HG03432 (cell line): ENCODE results near the gene OTOL1.

ENCODE experiments used
- ATAC-seq: cut with Tn5 transposase; IDR thresholded peaks from one replicate; pipeline ENCODE4 v1.9.1; 2021; ENCODE audit warnings: mild to moderate bottlenecking, moderate library complexity; ENCODE audit not compliant: unreplicated experiment

The OTOL1 gene

DNA sequence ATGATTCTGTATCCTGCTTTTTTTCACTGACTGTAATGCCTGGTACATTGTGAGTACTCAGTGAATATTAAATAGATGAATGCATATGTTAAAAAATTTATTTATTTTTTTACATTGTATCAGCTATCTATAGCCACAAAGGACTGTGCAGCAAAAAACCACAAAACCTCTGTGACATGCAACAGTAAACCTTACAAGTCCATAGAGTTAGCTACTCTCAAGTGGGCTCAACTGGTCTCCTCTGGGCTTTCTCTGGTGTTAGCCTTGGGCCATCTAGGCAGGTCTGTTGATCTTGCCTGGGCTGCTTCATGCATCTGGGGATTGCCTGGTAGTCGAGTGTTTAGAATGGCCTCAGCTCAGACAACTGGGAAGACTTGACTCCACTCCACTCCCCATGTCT, 35.3 kb downstream of the OTOL1 start:
- ATAC-seq = no peak

DNA sequence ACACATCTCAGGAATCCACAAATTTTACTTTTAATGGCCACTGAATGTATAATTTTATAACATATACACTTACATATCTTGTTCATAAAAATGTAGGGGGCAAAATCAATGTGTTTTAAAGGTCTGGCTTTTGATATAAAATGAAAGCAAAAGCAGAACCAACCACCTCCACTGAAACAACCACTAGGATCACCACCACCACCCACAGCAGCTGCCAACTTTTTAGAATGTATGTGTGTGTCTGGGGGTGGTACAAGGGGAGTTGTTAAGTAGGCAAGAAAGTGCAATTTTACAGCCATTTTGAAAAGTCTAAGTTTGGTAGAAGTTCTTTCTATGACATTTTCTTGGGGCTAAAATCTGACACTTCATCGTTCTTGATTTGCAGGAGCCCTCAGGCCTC, 44.0 kb downstream of the OTOL1 start:
- peak; percentile 88 for ATAC-seq

DNA sequence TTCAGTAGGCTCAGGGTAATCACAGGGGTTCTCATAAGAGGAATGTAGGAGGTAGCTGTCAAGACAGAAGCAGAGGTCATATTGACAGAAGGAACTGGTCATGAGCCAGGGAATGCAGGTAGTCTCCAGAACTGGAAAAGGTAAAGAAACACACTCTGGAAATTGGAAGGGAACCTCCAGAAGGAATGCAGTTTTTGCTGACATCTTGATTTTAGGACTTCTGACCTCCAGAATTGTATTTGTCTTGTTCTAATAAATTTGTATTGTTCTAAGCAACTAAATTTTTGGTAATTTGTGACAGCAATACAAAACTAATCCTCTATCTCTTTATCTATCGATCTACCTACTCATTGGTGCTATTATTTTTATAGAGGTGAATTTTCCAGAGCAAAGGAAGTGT, 49.2 kb downstream of the OTOL1 start:
- ATAC-seq = no peak

DNA sequence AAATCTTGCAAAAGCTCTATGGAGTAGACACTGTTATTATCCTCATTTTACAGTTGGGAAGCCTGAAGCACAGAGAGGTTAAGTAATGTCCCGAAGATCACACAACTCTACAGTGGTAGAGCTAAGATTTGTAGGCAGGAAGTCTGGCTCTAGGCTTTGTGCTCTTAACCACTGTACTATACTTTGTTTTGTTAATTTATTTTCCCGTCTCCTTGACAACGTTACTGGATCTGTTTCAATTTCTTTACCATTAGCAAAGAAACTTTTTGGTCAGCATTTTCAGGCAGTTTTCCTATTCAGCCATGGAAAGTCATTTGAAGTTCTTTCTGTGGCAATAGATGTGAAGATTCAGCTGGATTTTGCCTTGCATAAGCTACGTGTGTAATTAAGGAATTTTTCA, 51.7 kb downstream of the OTOL1 start:
- ATAC-seq = peak; percentile 61

DNA sequence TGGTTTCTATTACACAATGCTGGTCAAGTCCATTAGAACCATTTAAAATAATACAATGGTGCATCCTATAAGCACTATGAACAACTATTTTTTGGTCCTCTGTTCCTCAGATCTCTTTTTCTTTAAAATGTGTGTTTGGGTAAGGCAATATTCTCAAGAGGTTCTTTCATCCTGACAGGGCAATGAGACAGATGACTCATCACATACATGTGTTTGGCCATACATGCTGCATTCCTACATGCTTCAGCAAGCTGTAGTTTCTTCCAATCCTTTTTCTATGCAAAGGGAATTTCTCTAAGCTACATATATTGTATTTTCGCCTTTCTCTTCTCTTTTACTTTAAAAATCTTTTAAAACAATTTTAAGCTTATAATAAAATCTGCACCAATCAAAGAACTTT, 52.7 kb downstream of the OTOL1 start:
- peak; percentile 48 for ATAC-seq

DNA sequence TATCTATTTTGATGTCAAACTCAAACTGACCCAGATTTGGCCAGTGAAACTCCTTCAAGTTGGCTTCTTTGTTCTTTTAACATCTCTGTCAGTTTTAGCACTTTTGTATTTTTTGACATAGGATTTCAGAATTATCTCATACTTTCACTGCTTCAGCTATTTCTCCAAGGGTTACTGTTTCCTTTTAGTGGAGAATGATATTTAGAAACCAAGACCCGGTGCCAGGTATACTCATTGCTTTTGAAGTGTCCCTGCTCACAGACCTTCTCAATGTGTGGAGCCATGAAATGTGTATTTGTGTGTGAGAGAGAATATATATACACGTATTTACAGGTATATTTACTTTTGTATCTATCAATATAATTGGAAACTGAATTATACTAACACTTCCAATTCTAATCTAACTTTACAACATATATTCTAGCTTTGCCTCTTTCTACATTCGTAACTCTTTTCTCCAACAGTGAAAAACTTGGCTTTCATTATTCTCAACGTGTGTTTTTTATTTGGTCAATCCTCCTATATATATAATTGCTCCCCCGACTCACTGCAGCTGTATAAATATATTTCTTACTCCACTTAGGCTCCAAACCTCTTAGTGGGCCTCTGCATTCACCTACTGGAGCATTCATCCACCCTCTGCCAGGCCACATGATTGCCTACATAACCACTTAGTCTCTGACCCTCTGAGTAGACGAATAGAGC, 54.0 kb downstream of the OTOL1 start:
- ATAC-seq = no peak

DNA sequence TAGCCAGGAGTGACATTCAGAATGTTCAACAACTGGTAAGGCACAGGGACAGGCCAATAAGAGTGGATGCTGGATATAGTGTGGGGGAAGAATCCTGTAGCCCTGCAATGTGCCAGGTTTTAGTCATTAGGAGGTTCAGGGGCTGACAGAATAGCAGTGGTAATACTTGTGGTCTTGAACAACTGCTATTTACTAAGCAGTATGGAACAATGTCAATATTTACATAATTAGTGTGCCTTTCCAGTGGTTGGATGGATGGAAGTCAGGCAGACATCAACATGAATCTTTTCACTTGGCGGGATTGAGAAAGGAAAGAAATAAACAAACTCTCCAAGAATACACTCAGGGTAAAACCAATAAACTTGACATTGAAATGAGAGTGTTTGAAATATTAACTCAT, 55.1 kb downstream of the OTOL1 start:
- ATAC-seq = no peak

DNA sequence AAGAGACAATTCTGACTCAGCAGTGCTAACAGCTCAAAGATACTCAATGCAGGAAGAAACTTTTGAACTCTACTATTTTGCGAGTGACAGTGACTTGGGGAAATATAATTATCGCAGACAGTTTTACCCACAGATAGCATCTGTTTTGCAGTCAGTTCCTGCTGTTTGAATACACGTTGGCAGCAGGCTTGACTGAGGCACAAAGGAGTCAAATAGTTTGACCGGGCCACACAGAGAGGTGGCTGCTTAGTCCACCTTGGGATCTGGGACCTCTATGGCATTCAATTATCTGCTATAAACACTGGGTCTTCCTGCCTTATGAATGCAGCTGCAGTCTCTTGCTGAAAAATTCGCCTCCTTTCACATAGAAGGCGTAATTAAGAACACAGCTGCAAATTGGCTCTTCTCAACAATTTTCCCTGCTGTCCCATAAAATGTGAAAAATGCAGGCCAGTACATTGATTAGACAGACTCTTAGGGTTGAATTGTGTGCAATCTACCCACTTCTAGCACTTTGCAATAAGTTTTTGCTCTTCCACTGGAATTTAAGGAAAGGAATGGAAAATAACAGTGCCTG, 56.5 kb downstream of the OTOL1 start:
- no peak for ATAC-seq
